H9 (cell line): Measurements from ENCODE around the gene MRPL37. TPM values are rescaled to one million over a fixed set of nuclear protein-coding genes. Genes with fewer than 3 reads are reported as not detected.

Experiments used
- DNase-seq: peaks from one replicate; pipeline ENCODE4 v3.0.0-alpha.2; 2017
- H2AFZ ChIP-seq: one replicate; pipeline ENCODE4 v1.6.1; 2013; ENCODE audit warnings: mild to moderate bottlenecking, low read length, control low read depth, moderate library complexity
- H2AK5ac ChIP-seq: 2 replicates; pipeline ENCODE4 v1.6.1; 2013; ENCODE audit warnings: low read length, control low read depth, mixed read lengths; ENCODE audit not compliant: insufficient read length
- H2BK120ac ChIP-seq: one replicate; pipeline ENCODE4 v1.6.1; 2013; ENCODE audit warnings: low read depth, mild to moderate bottlenecking, low read length, control low read depth, inconsistent platforms; ENCODE audit not compliant: poor library complexity, severe bottlenecking
- H2BK12ac ChIP-seq: 2 replicates; pipeline ENCODE4 v1.6.1; 2013; ENCODE audit warnings: low read length, control low read depth, mixed read lengths, low read depth; ENCODE audit not compliant: insufficient read length
- H2BK15ac ChIP-seq: 2 replicates; pipeline ENCODE4 v1.6.1; 2013; ENCODE audit warnings: low read depth, low read length, control low read depth
- H2BK20ac ChIP-seq: one replicate; pipeline ENCODE4 v1.6.1; 2013; ENCODE audit warnings: low read depth, mild to moderate bottlenecking, low read length, control low read depth, inconsistent platforms; ENCODE audit not compliant: poor library complexity, severe bottlenecking
- H2BK5ac ChIP-seq: 2 replicates; pipeline ENCODE4 v1.6.1; 2013; ENCODE audit warnings: low read length, control low read depth, mixed read lengths; ENCODE audit not compliant: insufficient read length
- H3K14ac ChIP-seq: 2 replicates; pipeline ENCODE4 v1.6.1; 2013; ENCODE audit warnings: low read length, control low read depth; ENCODE audit not compliant: insufficient read depth
- H3K18ac ChIP-seq: 2 replicates; pipeline ENCODE4 v1.6.1; 2013; ENCODE audit warnings: low read depth, mild to moderate bottlenecking, mixed read lengths, low read length, control low read depth; ENCODE audit not compliant: insufficient read length
- H3K23ac ChIP-seq: 2 replicates; pipeline ENCODE4 v1.6.1; 2013; ENCODE audit warnings: low read length, control low read depth, mixed read lengths, low read depth; ENCODE audit not compliant: insufficient read length
- H3K23me2 ChIP-seq: 2 replicates; pipeline ENCODE4 v1.6.1; 2013; ENCODE audit warnings: low read depth, mild to moderate bottlenecking, mixed read lengths, low read length, control low read depth; ENCODE audit not compliant: insufficient read length, poor library complexity, severe bottlenecking
- H3K27ac ChIP-seq: 2 replicates; pipeline ENCODE4 v1.5.1; 2013; ENCODE audit warnings: low read length, control low read depth, mixed read lengths, low read depth; ENCODE audit not compliant: insufficient read length
- H3K27me3 ChIP-seq: 2 replicates; pipeline ENCODE4 v1.6.1; 2013; ENCODE audit warnings: low read length, control low read depth, inconsistent platforms; ENCODE audit not compliant: insufficient read depth
- H3K4ac ChIP-seq: 2 replicates; pipeline ENCODE4 v1.6.1; 2013; ENCODE audit warnings: low read depth, mild to moderate bottlenecking, control low read depth, inconsistent platforms, low read length, moderate library complexity
- H3K4me1 ChIP-seq: 2 replicates; pipeline ENCODE4 v1.6.1; 2013; ENCODE audit warnings: low read length, control low read depth, inconsistent platforms; ENCODE audit not compliant: insufficient read depth
- H3K4me2 ChIP-seq: 2 replicates; pipeline ENCODE4 v1.6.1; 2013; ENCODE audit warnings: low read length, control low read depth, mixed read lengths; ENCODE audit not compliant: insufficient read length, insufficient read depth
- H3K56ac ChIP-seq: 2 replicates; pipeline ENCODE4 v1.6.1; 2013; ENCODE audit warnings: low read depth, mild to moderate bottlenecking, mixed read lengths, low read length, control low read depth; ENCODE audit not compliant: insufficient read length
- H3K79me1 ChIP-seq: 2 replicates; pipeline ENCODE4 v1.6.1; 2013; ENCODE audit warnings: low read depth, mild to moderate bottlenecking, moderate library complexity, low read length, control low read depth, inconsistent platforms; ENCODE audit not compliant: insufficient read depth, poor library complexity, severe bottlenecking
- H3K79me2 ChIP-seq: 2 replicates; pipeline ENCODE4 v1.6.1; 2013; ENCODE audit warnings: low read length, control low read depth, inconsistent platforms; ENCODE audit not compliant: insufficient read depth
- H3K9ac ChIP-seq: 2 replicates; pipeline ENCODE4 v1.6.1; 2013; ENCODE audit warnings: low read length, control low read depth, mixed read lengths; ENCODE audit not compliant: insufficient read length; ENCODE audit errors: extremely low read depth
- H3K9me3 ChIP-seq: one replicate; pipeline ENCODE4 v1.6.1; 2013; ENCODE audit warnings: low read depth, low read length, inconsistent platforms; ENCODE audit not compliant: control insufficient read depth
- H3T11ph ChIP-seq: one replicate; pipeline ENCODE4 v1.6.1; 2013; ENCODE audit warnings: mild to moderate bottlenecking, low read length, control low read depth, inconsistent platforms
- H4K20me1 ChIP-seq: one replicate; pipeline ENCODE4 v1.6.1; 2013; ENCODE audit not compliant: control insufficient read depth, insufficient read length, insufficient read depth
- H4K5ac ChIP-seq: 2 replicates; pipeline ENCODE4 v1.6.1; 2013; ENCODE audit warnings: low read depth, mild to moderate bottlenecking, mixed read lengths, low read length, control low read depth; ENCODE audit not compliant: insufficient read length
- H4K8ac ChIP-seq: replicated peaks from 2 replicates; pipeline ENCODE4 v1.6.1; 2013; ENCODE audit warnings: low read length, control low read depth, mixed read lengths, low read depth; ENCODE audit not compliant: insufficient read length
- H4K91ac ChIP-seq: 2 replicates; pipeline ENCODE4 v1.6.1; 2013; ENCODE audit warnings: low read depth, mild to moderate bottlenecking, moderate library complexity, mixed read lengths, low read length, control low read depth; ENCODE audit not compliant: insufficient read length
- H3K27ac Mint-ChIP-seq, 3 experiments: 2 replicates in 2 of 3; 3 replicates in 1 of 3; pipeline ENCODE4 v1.8.0; 2020 to 2021; ENCODE audit warnings: mixed read lengths in 3 of 3, mild to moderate bottlenecking in 1 of 3, moderate library complexity in 1 of 3
- H3K27me3 Mint-ChIP-seq: 2 replicates; pipeline ENCODE4 v1.8.0; 2021; ENCODE audit warnings: low read depth, mild to moderate bottlenecking, moderate library complexity, mixed read lengths
- H3K36me3 Mint-ChIP-seq, 3 experiments: 2 replicates in 2 of 3; 3 replicates in 1 of 3; pipeline ENCODE4 v1.8.0; 2020 to 2021; ENCODE audit warnings: low read depth in 3 of 3, mixed read lengths in 3 of 3; ENCODE audit not compliant: insufficient read depth in 1 of 3
- H3K4me1 Mint-ChIP-seq, 2 experiments: 2 replicates each; pipeline ENCODE4 v1.8.0; 2020; ENCODE audit warnings: mixed read lengths in 2 of 2
- H3K4me3 Mint-ChIP-seq, 2 experiments: 2 replicates in 1 of 2; 3 replicates in 1 of 2; pipeline ENCODE4 v1.8.0; 2020 to 2021; ENCODE audit warnings: mild to moderate bottlenecking in 2 of 2, mixed read lengths in 2 of 2, moderate library complexity in 1 of 2
- H3K9me3 Mint-ChIP-seq, 2 experiments: 2 replicates in 1 of 2; 3 replicates in 1 of 2; pipeline ENCODE4 v1.8.0; 2020; ENCODE audit warnings: mild to moderate bottlenecking in 2 of 2, mixed read lengths in 2 of 2, moderate library complexity in 1 of 2
- WGBS: extraction: QIAGEN DNeasy Blood & Tissue Kit; methylation state at CpG from one replicate; pipeline ENCODE4 v1.1.7; 2013; ENCODE audit warnings: missing lambda C conversion rate, low lambda C conversion rate, mixed read lengths; ENCODE audit not compliant: insufficient read length; ENCODE audit errors: extremely low coverage; 5-methylcytosine and 5-hydroxymethylcytosine counted together
- total RNA-seq: library from RNA; stranded (reverse); gene quantifications from 2 replicates; pipeline ENCODE4 v1.2.1, GENCODE V29; 2021
- TF ChIP-seq, protein P1 (sequence below): fragments of 200-600 bp; sonication (generic); conservative IDR thresholded peaks from 3 replicates; pipeline ENCODE4 v1.8.0; 2021; ENCODE audit warnings: antibody characterized with exemption, mild to moderate bottlenecking

Gene MRPL37
- total RNA-seq, 1 experiment from 2014 or later, result 123 TPM

- Histone ChIP-seq H3K9ac (no peak overlapping the region), H2AK5ac (no peak overlapping the region), H2AFZ (no peak overlapping the region), H4K91ac (no peak overlapping the region), H3K27ac (no peak overlapping the region), H3K79me2 (no peaks in the 10 kb centered on the region), H3K4ac (no peak overlapping the region), H2BK15ac (no peak overlapping the region), H3K27me3 (no peaks in the 10 kb centered on the region), H2BK12ac (no peak overlapping the region), H3K9me3 (no peaks in the 10 kb centered on the region), H3T11ph (no peak overlapping the region), H2BK20ac (no peak overlapping the region), H3K14ac (no peak overlapping the region), H4K8ac (no peak overlapping the region), H4K20me1 (no peaks in the 10 kb centered on the region), H3K4me2 (no peak overlapping the region), H3K79me1 (no peaks in the 10 kb centered on the region), H4K5ac (no peak overlapping the region), H3K4me1 (peaks cover 4% of the 10 kb centered on the region; the same call in 1 of the 2 replicates), H2BK5ac (no peak overlapping the region), H3K56ac (no peak overlapping the region), H3K18ac (no peak overlapping the region), H3K23me2 (no peaks in the 10 kb centered on the region), H2BK120ac (no peak overlapping the region), H3K23ac (no peak overlapping the region)
- TF ChIP-seq, protein P1, sequence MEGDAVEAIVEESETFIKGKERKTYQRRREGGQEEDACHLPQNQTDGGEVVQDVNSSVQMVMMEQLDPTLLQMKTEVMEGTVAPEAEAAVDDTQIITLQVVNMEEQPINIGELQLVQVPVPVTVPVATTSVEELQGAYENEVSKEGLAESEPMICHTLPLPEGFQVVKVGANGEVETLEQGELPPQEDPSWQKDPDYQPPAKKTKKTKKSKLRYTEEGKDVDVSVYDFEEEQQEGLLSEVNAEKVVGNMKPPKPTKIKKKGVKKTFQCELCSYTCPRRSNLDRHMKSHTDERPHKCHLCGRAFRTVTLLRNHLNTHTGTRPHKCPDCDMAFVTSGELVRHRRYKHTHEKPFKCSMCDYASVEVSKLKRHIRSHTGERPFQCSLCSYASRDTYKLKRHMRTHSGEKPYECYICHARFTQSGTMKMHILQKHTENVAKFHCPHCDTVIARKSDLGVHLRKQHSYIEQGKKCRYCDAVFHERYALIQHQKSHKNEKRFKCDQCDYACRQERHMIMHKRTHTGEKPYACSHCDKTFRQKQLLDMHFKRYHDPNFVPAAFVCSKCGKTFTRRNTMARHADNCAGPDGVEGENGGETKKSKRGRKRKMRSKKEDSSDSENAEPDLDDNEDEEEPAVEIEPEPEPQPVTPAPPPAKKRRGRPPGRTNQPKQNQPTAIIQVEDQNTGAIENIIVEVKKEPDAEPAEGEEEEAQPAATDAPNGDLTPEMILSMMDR, result no peak
- Mint-ChIP-seq H3K9me3 (no peaks in the 10 kb centered on the region), H3K36me3 (no peaks in the 10 kb centered on the region), H3K27ac (peak overlapping the region in 2 of 3 experiments; percentile 7 to 11; a peak in 2 of 7 replicates), H3K27me3 (peaks cover 14% of the 10 kb centered on the region), H3K4me3 (no peak overlapping the region), H3K4me1 (peaks cover 13 to 14% of the 10 kb centered on the region in 2 experiments)
- DNase-seq, result peak; percentile 55
- WGBS, result no CpG with 5 or more reads among the region's 19 CpGs
Measured at GRCh38 chr1:54153535-54154439, 46.2 kb upstream of the MRPL37 start.
